Psoas muscle (tissue), 8 donors: ENCODE data around the gene SIK3. TPM values are rescaled to one million over a fixed set of nuclear protein-coding genes. Genes with fewer than 3 reads are reported as not detected.

Experiments used
- ATAC-seq, 4 donors: fragments of 200-7000 bp; cut with Tn5 transposase; one replicate each; pipeline ENCODE4 v1.9.1; 2020; ENCODE audit warnings: moderate library complexity in 3 of 4, mild to moderate bottlenecking in 2 of 4
- DNase-seq, 2 donors: peaks; one replicate each; pipeline ENCODE4 v3.0.0-alpha.2; 2020
- H3K27ac ChIP-seq: fragments of 200-600 bp; one replicate; pipeline ENCODE4 v1.8.0; 2022
- H3K27me3 ChIP-seq, 3 donors: fragments of 200-600 bp in 1 of 3; one replicate each; pipeline versions ENCODE4 v1.6.1 to v1.8.0; 2013 to 2022; ENCODE audit warnings: low read length in 2 of 3, mild to moderate bottlenecking in 2 of 3, moderate library complexity in 1 of 3; ENCODE audit not compliant: insufficient read depth in 3 of 3
- H3K36me3 ChIP-seq, 2 donors: fragments of 200-600 bp in 1 of 2; one replicate each; pipeline versions ENCODE4 v1.6.1 to v1.8.0; 2013 to 2022; ENCODE audit warnings: low read depth in 1 of 2, mild to moderate bottlenecking in 1 of 2, moderate library complexity in 1 of 2; ENCODE audit not compliant: insufficient read depth in 1 of 2
- H3K4me1 ChIP-seq: fragments of 200-600 bp; one replicate; pipeline ENCODE4 v1.8.0; 2022
- H3K4me3 ChIP-seq: fragments of 200-600 bp; one replicate; pipeline ENCODE4 v1.8.0; 2022; ENCODE audit warnings: mild to moderate bottlenecking
- H3K9me3 ChIP-seq: fragments of 200-600 bp; one replicate; pipeline ENCODE4 v1.8.0; 2022
- WGBS, 3 donors: extraction: QIAGEN DNeasy Blood & Tissue Kit; methylation state at CpG; one replicate each; pipeline versions ENCODE4 v1.1.6 to v1.1.7; 2013; 5-methylcytosine and 5-hydroxymethylcytosine counted together
- intact Hi-C, 2 donors: fragments of 100-400 bp; cut with DNase I; formaldehyde crosslinking; loops; one replicate each; pipeline versions ENCODE4 v1.11.0 to v1.14.2; 2022
- polyA plus RNA-seq, 3 donors: library from polyadenylated mRNA; stranded (reverse); fragments of 200-250 nt; gene quantifications; one replicate each; pipeline ENCODE4 v1.2.3, GENCODE V29; 2013
- total RNA-seq, 4 donors: library from RNA; stranded (reverse); fragmentation: NEBNext Ultra II Directional in 2 of 4; extraction: Animal tissue kit (Norgen Biotek cat#: 25700) in 2 of 4; gene quantifications; one replicate each; pipeline versions ENCODE4 v1.2.1 to v1.2.4, GENCODE V29; 2021 to 2023
- TF ChIP-seq, protein P1 (sequence below): fragments of 200-600 bp; IDR thresholded peaks from one replicate; pipeline ENCODE4 v1.8.0; 2022; ENCODE audit warnings: antibody characterized with exemption
- donor health status: healthy with polysubstance abuse.
- donor health status: DM: no; HTN: no; CAD: no; lungs with moderate emphysema.
- donor health status: Bipolar disorder and iron deficiency.
- donor health status: healthy.
- donor health status: DM: yes; HTN: yes; CAD: no.
- donor health status: DM: no; HTN: no; CAD: no.
- donor health status: DM: no; HTN: no; CAD: no.
- donor health status: DM: yes; HTN: yes; CAD: no.

SIK3 gene
- total and polyA plus RNA-seq, 7 donors, result 16.3 to 47.4 (median 39.8) TPM

GRCh38 chr11:117058761-117059261 lies 39.4 kb downstream of the SIK3 start:
- Histone ChIP-seq H3K9me3 (no peaks in the 10 kb centered on the region), H3K36me3 (no peaks in the 10 kb centered on the region), H3K27me3 (no peaks in the 10 kb centered on the region), H3K4me3 (no peak overlapping the region), H3K4me1 (peaks cover 22% of the 10 kb centered on the region), H3K27ac (no peak overlapping the region)
- intact Hi-C loops, result no loop called here
- ATAC-seq (no peak), DNase-seq (no peak)
- WGBS, 3 donors, result 62 to 68% (median 65%) methylated on average over 4 of the region's 4 CpGs
- TF ChIP-seq, protein P1, sequence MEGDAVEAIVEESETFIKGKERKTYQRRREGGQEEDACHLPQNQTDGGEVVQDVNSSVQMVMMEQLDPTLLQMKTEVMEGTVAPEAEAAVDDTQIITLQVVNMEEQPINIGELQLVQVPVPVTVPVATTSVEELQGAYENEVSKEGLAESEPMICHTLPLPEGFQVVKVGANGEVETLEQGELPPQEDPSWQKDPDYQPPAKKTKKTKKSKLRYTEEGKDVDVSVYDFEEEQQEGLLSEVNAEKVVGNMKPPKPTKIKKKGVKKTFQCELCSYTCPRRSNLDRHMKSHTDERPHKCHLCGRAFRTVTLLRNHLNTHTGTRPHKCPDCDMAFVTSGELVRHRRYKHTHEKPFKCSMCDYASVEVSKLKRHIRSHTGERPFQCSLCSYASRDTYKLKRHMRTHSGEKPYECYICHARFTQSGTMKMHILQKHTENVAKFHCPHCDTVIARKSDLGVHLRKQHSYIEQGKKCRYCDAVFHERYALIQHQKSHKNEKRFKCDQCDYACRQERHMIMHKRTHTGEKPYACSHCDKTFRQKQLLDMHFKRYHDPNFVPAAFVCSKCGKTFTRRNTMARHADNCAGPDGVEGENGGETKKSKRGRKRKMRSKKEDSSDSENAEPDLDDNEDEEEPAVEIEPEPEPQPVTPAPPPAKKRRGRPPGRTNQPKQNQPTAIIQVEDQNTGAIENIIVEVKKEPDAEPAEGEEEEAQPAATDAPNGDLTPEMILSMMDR, result no peak

DNA sequence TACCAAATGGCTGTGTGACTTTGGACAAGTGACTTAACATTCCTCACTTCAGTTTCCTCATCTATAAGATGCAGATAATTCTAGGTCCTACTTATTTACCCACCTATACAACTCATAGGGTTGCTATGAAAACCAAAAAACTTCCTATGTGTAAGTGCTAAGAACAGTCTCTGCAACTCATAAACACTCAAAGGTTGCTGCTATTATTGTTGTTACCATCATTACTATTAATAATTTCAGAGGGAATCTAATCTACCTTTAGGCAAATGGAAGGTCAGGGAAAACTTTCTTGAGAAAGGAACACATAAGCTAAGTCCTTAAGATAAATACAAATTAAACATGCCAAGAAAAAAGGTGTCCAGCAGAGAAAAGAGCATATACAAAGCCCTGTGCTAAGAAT lies 40.5 kb downstream of the SIK3 start:
- TF ChIP-seq, protein P1, result no peak
- peak in 3 of 4 donors; percentile 66 to 76 (median 68) for ATAC-seq
- peak overlapping the region; percentile 56 for H3K27ac ChIP-seq
- no peaks in the 10 kb centered on the region for H3K27me3 ChIP-seq
- peaks cover 22% of the 10 kb centered on the region for H3K4me1 ChIP-seq
- no peaks in the 10 kb centered on the region for H3K9me3 ChIP-seq
- intact Hi-C loops, result no loop called here
- H3K4me3 ChIP-seq, result no peak overlapping the region
- DNase-seq, result no peak
- H3K36me3 ChIP-seq, result no peaks in the 10 kb centered on the region

DNA sequence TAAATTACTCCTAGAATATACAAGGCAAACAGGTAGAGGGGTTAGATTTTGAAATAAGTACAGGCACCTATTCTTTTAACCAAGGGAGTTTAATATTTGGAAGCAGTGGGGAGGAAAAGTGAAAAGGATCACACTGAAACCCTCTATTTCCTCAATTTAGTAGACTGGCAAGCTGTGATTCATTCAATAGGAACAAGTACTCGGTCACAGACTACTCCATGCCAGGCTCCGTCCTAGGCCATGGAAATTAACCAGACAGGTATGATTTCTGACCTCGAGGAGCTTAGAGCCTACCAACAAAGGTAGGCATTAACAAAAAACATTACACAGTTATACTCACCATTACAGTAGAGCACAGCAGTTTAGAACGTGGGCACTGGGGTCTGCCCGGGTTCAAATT lies 40.9 kb downstream of the SIK3 start:
- DNase-seq, result no peak
- no peaks in the 10 kb centered on the region for H3K27me3 ChIP-seq
- TF ChIP-seq, protein P1, result no peak
- H3K9me3 ChIP-seq, result no peaks in the 10 kb centered on the region
- H3K4me3 ChIP-seq, result no peak overlapping the region
- intact Hi-C loops, result no loop called here
- H3K4me1 ChIP-seq, result peaks cover 25% of the 10 kb centered on the region
- 66 to 87% (median 73%) methylated on average over 5 of the region's 5 CpGs for WGBS, 3 donors
- no peaks in the 10 kb centered on the region for H3K36me3 ChIP-seq
- H3K27ac ChIP-seq, result peak overlapping the region; percentile 56
- ATAC-seq, result peak in 3 of 4 donors; percentile 38 to 58 (median 52)

DNA sequence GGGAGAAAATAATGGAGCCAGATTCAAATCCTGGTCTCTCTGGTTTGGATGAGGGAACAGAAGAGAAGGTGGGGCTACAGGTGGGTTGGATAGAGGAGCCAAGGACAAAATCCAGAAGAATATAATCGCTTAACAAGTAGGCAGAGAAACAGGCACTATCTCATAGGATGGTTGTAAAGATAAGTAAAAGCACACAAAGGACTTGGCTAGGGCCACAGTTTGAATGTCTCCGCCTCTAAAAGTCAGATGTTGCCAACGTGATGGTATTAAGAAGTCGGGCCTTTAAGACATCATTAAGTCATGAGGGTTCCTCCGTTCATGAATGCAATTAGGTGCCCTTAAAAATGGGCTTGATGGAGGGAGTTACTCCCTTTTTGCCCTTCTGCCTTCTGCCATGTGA lies 42.8 kb downstream of the SIK3 start:
- Histone ChIP-seq H3K4me1 (peaks cover 21% of the 10 kb centered on the region), H3K27ac (no peak overlapping the region), H3K27me3 (no peaks in the 10 kb centered on the region), H3K36me3 (no peaks in the 10 kb centered on the region), H3K4me3 (no peak overlapping the region), H3K9me3 (no peaks in the 10 kb centered on the region)
- DNase-seq (no peak), ATAC-seq (no peak)
- WGBS, 3 donors, result 80 to 85% (median 82%) methylated on average over 5 of the region's 5 CpGs
- intact Hi-C loops, result no loop called here
- TF ChIP-seq, protein P1, result no peak

- no peak for ATAC-seq
- no peak overlapping the region for H3K4me3 ChIP-seq
- H3K27ac ChIP-seq, result no peak overlapping the region
- DNase-seq, result no peak
- no peaks in the 10 kb centered on the region for H3K27me3 ChIP-seq
- WGBS, 3 donors, result 96 to 100% (median 99%) methylated on average over 1 of the region's 1 CpG
- H3K4me1 ChIP-seq, result peaks cover 16% of the 10 kb centered on the region
- H3K36me3 ChIP-seq, result no peaks in the 10 kb centered on the region
- TF ChIP-seq, protein P1, result no peak
- no peaks in the 10 kb centered on the region for H3K9me3 ChIP-seq
- intact Hi-C loops, result no loop called here
These were observed 43.8 kb downstream of the SIK3 start for GRCh38 chr11:117054382-117054781.
